Mesodermal cell (in vitro differentiated cells): ENCODE results near the gene MGAT2.
A peak's percentile ranks its signal among the peaks of the same experiment; 100 is the strongest.

Source experiments
- H3K27ac ChIP-seq: 2 replicates; pipeline ENCODE4 v1.7.0; 2013; ENCODE audit warnings: mild to moderate bottlenecking, low read depth, low read length, moderate library complexity; ENCODE audit not compliant: severe bottlenecking
- H3K36me3 ChIP-seq: 2 replicates; pipeline ENCODE4 v1.7.1; 2013; ENCODE audit warnings: mild to moderate bottlenecking, low read length, moderate library complexity; ENCODE audit not compliant: control insufficient read depth, insufficient read depth
- H3K4me1 ChIP-seq: one replicate; pipeline ENCODE4 v1.7.1; 2013; ENCODE audit warnings: mild to moderate bottlenecking, low read length; ENCODE audit not compliant: insufficient read depth, control insufficient read depth, poor library complexity, severe bottlenecking
- H3K4me3 ChIP-seq: 2 replicates; pipeline ENCODE4 v1.7.0; 2013; ENCODE audit warnings: low read length, control low read depth, mild to moderate bottlenecking; ENCODE audit not compliant: insufficient read depth, poor library complexity, severe bottlenecking; ENCODE audit errors: extremely low read depth
- H3K9me3 ChIP-seq: 2 replicates; pipeline ENCODE4 v1.7.1; 2013; ENCODE audit warnings: mild to moderate bottlenecking, low read length, moderate library complexity; ENCODE audit not compliant: control insufficient read depth
- WGBS, 2 experiments: methylation state at CpG; one replicate each; pipeline ENCODE4 v1.1.5; 2013; ENCODE audit warnings: missing lambda C conversion rate in 2 of 2; ENCODE audit not compliant: insufficient coverage in 2 of 2; 5-methylcytosine and 5-hydroxymethylcytosine counted together

Gene MGAT2

GRCh38 chr14:49585803-49586672, 34.6 kb upstream of the MGAT2 start, which contains the start of gene RPS29:
TSS of gene RPS29 (minus strand) at chr14:49586380. CDS start at chr14:49586346, 34 bp downstream.
- WGBS, 2 experiments = 0% methylated on average over 40 to 42 of the region's 55 CpGs
- H3K36me3 ChIP-seq = peaks cover 36% of the 10 kb centered on the region

GRCh38 chr14:49586673-49587460, 33.7 kb upstream of the MGAT2 start:
- no peaks in the 10 kb centered on the region for H3K4me1 ChIP-seq
- peaks cover 28% of the 10 kb centered on the region for H3K36me3 ChIP-seq
- peak overlapping the region; percentile 86 for H3K27ac ChIP-seq
- H3K9me3 ChIP-seq = no peaks in the 10 kb centered on the region
- H3K4me3 ChIP-seq = peak overlapping the region; percentile 80
- WGBS, 2 experiments = 0% methylated on average over 1 of the region's 21 CpGs; no CpG with 5 or more reads in 1 of the 2 experiments

More at GRCh38 chr14:49585803-49586672, 34.6 kb upstream of the MGAT2 start, which contains the start of gene RPS29:
- no peaks in the 10 kb centered on the region for H3K4me1 ChIP-seq
- H3K27ac ChIP-seq = peak within 1 kb of the TSS; percentile 86
- H3K9me3 ChIP-seq = no peaks in the 10 kb centered on the region
- peak within 1 kb of the TSS; percentile 80 for H3K4me3 ChIP-seq

GRCh38 chr14:49589387-49589786, 31.2 kb upstream of the MGAT2 start:
- Histone ChIP-seq H3K36me3 (peaks cover 3% of the 10 kb centered on the region), H3K27ac (no peak overlapping the region), H3K4me3 (no peak overlapping the region), H3K4me1 (no peaks in the 10 kb centered on the region), H3K9me3 (no peaks in the 10 kb centered on the region)
- no CpG with 5 or more reads among the region's 3 CpGs for WGBS, 2 experiments

- Histone ChIP-seq H3K27ac (no peak overlapping the region), H3K4me3 (no peak overlapping the region), H3K36me3 (no peaks in the 10 kb centered on the region), H3K9me3 (no peaks in the 10 kb centered on the region), H3K4me1 (peaks cover 4% of the 10 kb centered on the region)
- no CpG with 5 or more reads among the region's 3 CpGs for WGBS, 2 experiments
Measured at GRCh38 chr14:49593016-49593415, 27.6 kb upstream of the MGAT2 start.

GRCh38 chr14:49594347-49595091, 26.1 kb upstream of the MGAT2 start:
- Histone ChIP-seq H3K36me3 (no peaks in the 10 kb centered on the region), H3K9me3 (no peaks in the 10 kb centered on the region), H3K4me1 (peaks cover 4% of the 10 kb centered on the region), H3K27ac (peak overlapping the region; percentile 12), H3K4me3 (no peak overlapping the region)
- WGBS, 2 experiments = 85 to 100% methylated on average over 2 to 3 of the region's 4 CpGs

- 0 to 1% methylated on average over 9 to 14 of the region's 15 CpGs for WGBS, 2 experiments
- H3K27ac ChIP-seq = peak overlapping the region; percentile 89
- H3K36me3 ChIP-seq = peaks cover 17% of the 10 kb centered on the region
- H3K9me3 ChIP-seq = no peaks in the 10 kb centered on the region
- peaks cover 4% of the 10 kb centered on the region for H3K4me1 ChIP-seq
- peak overlapping the region; percentile 88 for H3K4me3 ChIP-seq
Measured at GRCh38 chr14:49598189-49598484, 22.5 kb upstream of the MGAT2 start.

- WGBS, 2 experiments = 0% methylated on average over 48 to 75 of the region's 77 CpGs
- H3K4me1 ChIP-seq = peaks cover 4% of the 10 kb centered on the region
- H3K9me3 ChIP-seq = no peaks in the 10 kb centered on the region
- H3K4me3 ChIP-seq = peak within 1 kb of the TSS; percentile 88
- peak within 1 kb of the TSS; percentile 89 for H3K27ac ChIP-seq
- H3K36me3 ChIP-seq = peaks cover 22% of the 10 kb centered on the region
Measured at GRCh38 chr14:49598485-49599300, 21.9 kb upstream of the MGAT2 start, which contains the start of gene LRR1. TSS of gene LRR1 (plus strand) at chr14:49598940. CDS start at chr14:49599021, 81 bp downstream.

GRCh38 chr14:49607583-49607982, 13.0 kb upstream of the MGAT2 start:
- Histone ChIP-seq H3K4me1 (peaks cover 5% of the 10 kb centered on the region), H3K27ac (no peak overlapping the region), H3K4me3 (no peak overlapping the region), H3K9me3 (no peaks in the 10 kb centered on the region), H3K36me3 (peaks cover 64% of the 10 kb centered on the region)
- 81 to 90% methylated on average over 4 to 6 of the region's 6 CpGs for WGBS, 2 experiments

- Histone ChIP-seq H3K27ac (no peak overlapping the region), H3K4me1 (peaks cover 5% of the 10 kb centered on the region), H3K9me3 (no peaks in the 10 kb centered on the region), H3K36me3 (peaks cover 47% of the 10 kb centered on the region), H3K4me3 (no peak overlapping the region)
- WGBS, 2 experiments = 100% methylated on average over 1 to 2 of the region's 4 CpGs
Measured at GRCh38 chr14:49612251-49612650, 8.3 kb upstream of the MGAT2 start.

GRCh38 chr14:49612671-49613070, 7.9 kb upstream of the MGAT2 start:
- 93% methylated on average over 7 to 8 of the region's 8 CpGs for WGBS, 2 experiments

More at GRCh38 chr14:49612671-49613070, 7.9 kb upstream of the MGAT2 start:
- peaks cover 47% of the 10 kb centered on the region for H3K36me3 ChIP-seq
- no peak overlapping the region for H3K27ac ChIP-seq
- H3K9me3 ChIP-seq = no peaks in the 10 kb centered on the region
- H3K4me1 ChIP-seq = peaks cover 5% of the 10 kb centered on the region
- H3K4me3 ChIP-seq = no peak overlapping the region
